HepG2 (cell line): Measurements from ENCODE around the gene GDA. TPM values are rescaled to one million over a fixed set of nuclear protein-coding genes. Genes with fewer than 3 reads are reported as not detected.

Experiments used
- BATF2 ChIP-seq: sonication (generic); formaldehyde crosslinking; IDR thresholded peaks from 2 replicates; pipeline ENCODE4 v1.8.0; 2022; ENCODE audit warnings: mild to moderate bottlenecking, missing genetic modification reagents, moderate library complexity
- BCL6 ChIP-seq: IDR thresholded peaks from 2 replicates; pipeline ENCODE4 v1.6.1; 2016; ENCODE audit warnings: missing genetic modification reagents, missing compliant biosample characterization
- CREB1 ChIP-seq, 2 experiments: fragments of 450-650 bp in 1 of 2; IDR thresholded peaks; 2 replicates each; pipeline ENCODE4 v1.6.1; 2016 to 2017; ENCODE audit warnings: control low read depth in 1 of 2, mild to moderate bottlenecking in 1 of 2, missing compliant biosample characterization in 1 of 2, missing genetic modification characterization in 1 of 2
- DPF2 ChIP-seq: sonication (generic); formaldehyde crosslinking; IDR thresholded peaks from 2 replicates; pipeline ENCODE4 v1.4.0; 2020; ENCODE audit warnings: mild to moderate bottlenecking, low read depth, missing genetic modification reagents, borderline replicate concordance
- FOSL2 ChIP-seq: sonication (generic); formaldehyde crosslinking; IDR thresholded peaks from 2 replicates; pipeline ENCODE4 v1.4.0; 2020; ENCODE audit warnings: missing genetic modification reagents
- GRHL1 ChIP-seq: sonication (generic); formaldehyde crosslinking; conservative IDR thresholded peaks from 2 replicates; pipeline ENCODE4 v1.8.0; 2022; ENCODE audit warnings: missing genetic modification reagents
- KMT2A ChIP-seq: sonication (generic); formaldehyde crosslinking; IDR thresholded peaks from 2 replicates; pipeline ENCODE4 v1.4.0; 2020; ENCODE audit warnings: missing genetic modification reagents
- MBNL3 ChIP-seq: fragments of 250-450 bp; sonication (Bioruptor Pico); conservative IDR thresholded peaks from 2 replicates; pipeline ENCODE4 v1.8.0; 2022; ENCODE audit warnings: mild to moderate bottlenecking, inconsistent platforms
- NFIB ChIP-seq: sonication (generic); formaldehyde crosslinking; IDR thresholded peaks from 2 replicates; pipeline ENCODE4 v1.9.0; 2021; ENCODE audit warnings: missing genetic modification reagents, mild to moderate bottlenecking, borderline replicate concordance
- PAXIP1 ChIP-seq: sonication (generic); formaldehyde crosslinking; conservative IDR thresholded peaks from 2 replicates; pipeline ENCODE4 v1.4.0; 2020; ENCODE audit warnings: mild to moderate bottlenecking, missing genetic modification reagents, moderate library complexity
- SOX13 ChIP-seq, 3 experiments: fragments of 450-650 bp in 1 of 3; sonication (generic) in 1 of 3; formaldehyde crosslinking in 1 of 3; IDR thresholded peaks in 2 of 3; conservative IDR thresholded peaks in 1 of 3; 2 replicates each; pipeline versions ENCODE4 v1.5.0 to v1.6.1; 2016 to 2020; ENCODE audit warnings: antibody characterized with exemption in 1 of 3, mild to moderate bottlenecking in 1 of 3, missing compliant biosample characterization in 1 of 3, missing genetic modification reagents in 1 of 3, moderate library complexity in 1 of 3
- SYNCRIP ChIP-seq: fragments of 200-400 bp; formaldehyde crosslinking; IDR thresholded peaks from 2 replicates; pipeline ENCODE4 v1.6.1; 2018; ENCODE audit warnings: mild to moderate bottlenecking, low read depth, low read length; ENCODE audit not compliant: insufficient read depth
- ZFP36L2 ChIP-seq: sonication (generic); formaldehyde crosslinking; IDR thresholded peaks from 2 replicates; pipeline ENCODE4 v1.4.0; 2020; ENCODE audit warnings: missing genetic modification reagents
- ZNF3 ChIP-seq: IDR thresholded peaks from 2 replicates; pipeline ENCODE4 v1.7.0; 2017; ENCODE audit warnings: inconsistent platforms
- ZNF441 ChIP-seq: sonication (generic); formaldehyde crosslinking; IDR thresholded peaks from 2 replicates; pipeline ENCODE4 v1.7.0; 2021; ENCODE audit warnings: missing genetic modification reagents, borderline replicate concordance
- ZNF556 ChIP-seq: sonication (generic); formaldehyde crosslinking; IDR thresholded peaks from 2 replicates; pipeline ENCODE4 v1.4.0; 2020; ENCODE audit warnings: mild to moderate bottlenecking, missing genetic modification reagents, borderline replicate concordance
- ZNF761 ChIP-seq: sonication (generic); formaldehyde crosslinking; conservative IDR thresholded peaks from 2 replicates; pipeline ENCODE4 v1.4.0; 2020; ENCODE audit warnings: mild to moderate bottlenecking, missing genetic modification reagents
- ZNF878 ChIP-seq: sonication (generic); formaldehyde crosslinking; IDR thresholded peaks from 2 replicates; pipeline ENCODE4 v1.8.1; 2023; ENCODE audit warnings: mild to moderate bottlenecking, missing genetic modification reagents, moderate library complexity
- polyA plus RNA-seq, 8 experiments: library from polyadenylated mRNA; depleted of rRNA in 3 of 8; stranded (reverse) in 7 of 8; unstranded in 1 of 8; fragments of >200 nt; fragmentation: Illumina TruSeq in 4 of 8; extraction: Trizol in 4 of 8; gene quantifications; 2 replicates each; pipeline versions ENCODE4 v1.2.1 to v1.2.3, GENCODE V29; 2011 to 2016; ENCODE audit warnings: low read depth in 4 of 8, missing spikeins in 1 of 8, mixed read lengths in 1 of 8; ENCODE audit not compliant: insufficient read depth in 1 of 8
- total RNA-seq, 5 experiments: library from RNA; depleted of rRNA; stranded (reverse); fragments of >200 nt; fragmentation: Illumina TruSeq; extraction: Trizol; gene quantifications; 2 replicates each; pipeline ENCODE4 v1.2.3, GENCODE V29; 2016; ENCODE audit warnings: low read depth in 1 of 5
- TF ChIP-seq, protein P1 (sequence below): sonication (generic); formaldehyde crosslinking; IDR thresholded peaks from 2 replicates; pipeline ENCODE4 v1.5.1; 2020; ENCODE audit warnings: missing genetic modification reagents, mild to moderate bottlenecking, borderline replicate concordance

GDA gene
- total and polyA plus RNA-seq, 2 of the 13 experiments (the other 11 are each of a cell fraction or from before 2014, with no cell fraction given): 0.15 to 0.99 TPM

DNA sequence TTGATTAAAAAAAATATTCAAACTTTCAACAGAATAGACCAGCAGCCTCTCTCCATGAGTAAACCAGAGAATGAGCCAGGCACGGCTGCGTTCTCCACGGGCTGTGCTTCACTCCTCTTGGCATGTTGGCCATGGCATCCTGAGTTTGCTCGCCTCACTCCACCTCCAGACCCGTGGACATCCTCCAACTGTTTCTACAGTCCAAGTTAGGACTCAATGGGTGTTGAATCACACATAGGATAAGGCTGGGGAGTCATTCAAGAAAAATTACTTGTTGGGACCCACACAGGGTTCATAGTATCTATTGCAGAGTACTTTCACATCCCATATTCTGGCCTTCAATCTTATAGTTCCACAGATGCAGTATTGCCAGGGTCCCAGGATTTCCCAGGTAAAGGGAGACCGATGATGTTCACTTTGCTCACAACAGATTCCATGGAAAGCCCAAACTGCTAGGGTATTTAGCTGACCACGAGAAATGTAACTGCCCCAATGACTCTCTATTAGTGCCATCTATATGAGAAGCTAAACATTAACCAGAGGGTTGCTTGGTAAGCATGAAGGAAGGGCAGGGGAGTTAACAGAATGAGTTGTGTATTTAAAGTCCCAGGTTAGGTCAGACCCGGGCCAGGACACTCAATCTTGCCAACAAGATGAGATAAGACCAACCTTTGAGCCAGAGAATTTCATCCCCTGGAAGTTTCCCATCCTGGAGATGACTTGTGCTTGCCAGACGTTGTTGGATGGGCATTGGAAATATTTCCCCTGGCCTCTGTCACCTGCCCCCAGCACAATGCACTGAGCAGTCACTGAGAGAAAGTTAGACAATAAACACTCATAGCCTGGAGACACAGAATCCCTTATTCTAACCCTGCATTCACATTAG, 19.7 kb upstream of the GDA start (continued):
- TF ChIP-seq, protein P1, sequence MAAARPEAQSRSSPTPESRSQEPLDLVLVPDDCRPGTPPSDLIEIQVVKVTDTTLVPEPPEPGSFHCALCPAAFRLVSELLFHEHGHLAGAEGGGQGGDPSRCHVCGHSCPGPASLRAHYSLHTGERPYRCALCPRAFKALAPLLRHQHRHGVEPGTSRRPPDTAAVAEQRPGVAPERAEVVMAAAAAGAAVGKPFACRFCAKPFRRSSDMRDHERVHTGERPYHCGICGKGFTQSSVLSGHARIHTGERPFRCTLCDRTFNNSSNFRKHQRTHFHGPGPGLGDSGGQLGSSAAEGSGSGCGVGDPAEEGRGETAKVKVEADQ (CRISPR knock-in tag): no peak
- no peak for TF ChIP-seq MBNL3 (CRISPR knock-in tag)
- no peak for TF ChIP-seq ZNF761 (CRISPR knock-in tag)
- TF ChIP-seq ZNF878 (CRISPR knock-in tag): peak; percentile 83; the same call in 1 of the 2 replicates
- peak; percentile 87 for TF ChIP-seq BCL6 (CRISPR knock-in tag)
- TF ChIP-seq CREB1 (IDR thresholded peaks at IDR 0.05): no peak
- TF ChIP-seq CREB1 (CRISPR knock-in tag; IDR thresholded peaks at IDR 0.05): peak; percentile 61
- TF ChIP-seq ZNF3 (CRISPR knock-in tag): no peak
- TF ChIP-seq SOX13 (IDR thresholded peaks at IDR 0.05): 0 out of 2 replicates have a peak, but pooled peaks have one; percentile 30
- peak in 1 of 2 experiments; percentile 81; a peak in 2 of 4 replicates for TF ChIP-seq SOX13 (CRISPR knock-in tag; conservative IDR thresholded peaks at IDR 0.05 in 1 of 2, IDR thresholded peaks at IDR 0.05 in 1 of 2)
- no peak for TF ChIP-seq NFIB (CRISPR knock-in tag)
- TF ChIP-seq GRHL1 (CRISPR knock-in tag): no peak
- TF ChIP-seq DPF2 (CRISPR knock-in tag): peak; percentile 56; the same call in 1 of the 2 replicates
- no peak for TF ChIP-seq SYNCRIP
- TF ChIP-seq FOSL2 (CRISPR knock-in tag): peak; percentile 67
- TF ChIP-seq PAXIP1 (CRISPR knock-in tag): peak; percentile 93
- TF ChIP-seq ZNF441 (CRISPR knock-in tag): no peak
- no peak; the same call in 1 of the 2 replicates for TF ChIP-seq KMT2A
- no peak for TF ChIP-seq ZFP36L2 (CRISPR knock-in tag)
- peak; percentile 71; the same call in 1 of the 2 replicates for TF ChIP-seq ZNF556 (CRISPR knock-in tag)
- no peak for TF ChIP-seq BATF2 (CRISPR knock-in tag)
